Inferior parietal cortex (tissue), 1 donor: ENCODE results near the gene DDX23.
"Not testable (repeated sequence)": the region's sequence is repeated elsewhere in the genome, so short reads cannot be mapped to it uniquely, and the experiment has no call there.

ENCODE experiments used
- DNase-seq: peaks from one replicate; pipeline ENCODE4 v3.0.0-alpha.2; 2016; ENCODE audit errors: extremely low spot score

The DDX23 gene

GRCh38 chr12:48851883-48852733 lies at the start of gene DDX23:
Gene DDX23, minus strand, starts transcription at chr12:48852163. Its CDS starts 6,381 bp downstream, at chr12:48845782.
- DNase-seq = peak; percentile 93

GRCh38 chr12:48901278-48901677 lies 49.3 kb upstream of the DDX23 start:
- no peak for DNase-seq

- DNase-seq = no peak
Observed at GRCh38 chr12:48899651-48900050, 47.7 kb upstream of the DDX23 start.

- no peak for DNase-seq
Observed at GRCh38 chr12:48894271-48894670, 42.3 kb upstream of the DDX23 start.

- peak; percentile 83 for DNase-seq
Observed at GRCh38 chr12:48890657-48891418, 38.9 kb upstream of the DDX23 start.

GRCh38 chr12:48889679-48890078 lies 37.7 kb upstream of the DDX23 start:
- DNase-seq = no peak

- DNase-seq = no peak
Observed at GRCh38 chr12:48883305-48884161, 31.6 kb upstream of the DDX23 start.

- no peak for DNase-seq
Observed at GRCh38 chr12:48882972-48883304, 31.0 kb upstream of the DDX23 start.

GRCh38 chr12:48882315-48882687 lies 30.3 kb upstream of the DDX23 start:
- no peak for DNase-seq

GRCh38 chr12:48881686-48882314 lies 29.8 kb upstream of the DDX23 start:
- DNase-seq = no peak

- DNase-seq = no peak
Observed at GRCh38 chr12:48880647-48881046, 28.7 kb upstream of the DDX23 start.

GRCh38 chr12:48878548-48878947 lies 26.6 kb upstream of the DDX23 start:
- DNase-seq = no peak

- DNase-seq = no peak
Observed at GRCh38 chr12:48875944-48876515, 24.1 kb upstream of the DDX23 start.

- not testable (repeated sequence) for DNase-seq
Observed at GRCh38 chr12:48873534-48873933, 21.6 kb upstream of the DDX23 start.

- DNase-seq = peak; percentile 63
Observed at GRCh38 chr12:48873096-48873495, 21.1 kb upstream of the DDX23 start.

GRCh38 chr12:48869191-48869590 lies 17.2 kb upstream of the DDX23 start:
- no peak for DNase-seq

GRCh38 chr12:48868451-48868850 lies 16.5 kb upstream of the DDX23 start:
- DNase-seq = no peak

- DNase-seq = no peak
Observed at GRCh38 chr12:48866052-48866711, 14.2 kb upstream of the DDX23 start.

GRCh38 chr12:48865281-48866051 lies 13.5 kb upstream of the DDX23 start, which contains the start of gene RND1:
Gene RND1, minus strand, starts transcription at chr12:48865870. Its CDS starts 103 bp downstream, at chr12:48865767.
- peak; percentile 97 for DNase-seq

GRCh38 chr12:48863291-48863690 lies 11.3 kb upstream of the DDX23 start:
- DNase-seq = peak; percentile 30
